ENCODE data around the gene CDK6. TPM values are rescaled to one million over a fixed set of nuclear protein-coding genes. Genes with fewer than 3 reads are reported as not detected.

Gene CDK6
- total RNA-seq, 4 donors from 2014 or later: 11.2 to 18.5 (median 13.2) TPM

GRCh38 chr7:92560602-92561001 is 275.8 kb downstream of the CDK6 start:
- intact Hi-C loops (cut with DNase I): no loop called here
- Histone ChIP-seq H3K9me3 (no peaks in the 10 kb centered on the region), H3K36me3 (peaks cover under 1 to 16% of the 10 kb centered on the region in 2 donors), H3K27me3 (no peaks in the 10 kb centered on the region), H3K4me3 (replicated peaks in 1 of 3) (no peak overlapping the region), H3K27ac (no peak overlapping the region), H3K4me1 (no peaks in the 10 kb centered on the region)
- TF ChIP-seq CTCF (IDR thresholded peaks at IDR 0.05): no peak
- no peak for TF ChIP-seq POLR2A (IDR thresholded peaks at IDR 0.05)
- DNase-seq: no peak

- Histone ChIP-seq H3K4me3 (replicated peaks in 1 of 3) (no peak overlapping the region), H3K27me3 (no peaks in the 10 kb centered on the region), H3K4me1 (no peaks in the 10 kb centered on the region), H3K27ac (no peak overlapping the region), H3K36me3 (peaks cover 0 to 10% of the 10 kb centered on the region in 2 donors), H3K9me3 (no peaks in the 10 kb centered on the region)
- TF ChIP-seq POLR2A (IDR thresholded peaks at IDR 0.05): no peak
- TF ChIP-seq CTCF (IDR thresholded peaks at IDR 0.05): no peak
- no peak for DNase-seq
- WGBS, 2 donors: 92% methylated on average over 7 of the region's 7 CpGs
- intact Hi-C loops (cut with DNase I): no loop called here
These were observed 278.5 kb downstream of the CDK6 start for GRCh38 chr7:92557808-92558362.

DNA sequence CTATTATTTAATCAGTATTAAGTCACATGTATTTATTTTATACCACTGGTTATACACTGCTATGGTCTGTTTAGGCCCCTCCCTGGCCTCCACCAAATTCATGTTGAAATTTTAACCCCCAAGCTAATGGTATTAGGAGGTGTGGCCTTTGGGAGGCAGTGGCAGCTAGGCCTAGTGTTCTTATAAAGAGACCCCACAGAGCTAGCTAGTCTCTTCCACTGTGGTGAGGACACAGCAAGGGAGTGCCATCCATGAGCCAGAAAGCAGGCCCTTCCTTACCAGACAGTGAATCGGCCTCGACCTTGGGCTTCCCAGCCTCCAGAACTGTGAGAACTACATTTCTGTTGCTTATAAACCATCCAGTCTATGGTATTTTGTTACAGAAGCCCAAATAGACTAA is 279.1 kb downstream of the CDK6 start:
- Histone ChIP-seq H3K27me3 (no peaks in the 10 kb centered on the region), H3K27ac (no peak overlapping the region), H3K36me3 (peaks cover 0 to 10% of the 10 kb centered on the region in 2 donors), H3K4me1 (no peaks in the 10 kb centered on the region), H3K4me3 (replicated peaks in 1 of 3) (no peak overlapping the region), H3K9me3 (no peaks in the 10 kb centered on the region)
- DNase-seq: no peak
- TF ChIP-seq CTCF (IDR thresholded peaks at IDR 0.05) (no peak), POLR2A (IDR thresholded peaks at IDR 0.05) (no peak)
- WGBS, 2 donors: 96% methylated on average over 2 of the region's 2 CpGs
- intact Hi-C loops (cut with DNase I): no loop called here

Small RNA genes within 50 kb of the gene (small RNA-seq; reads per million reads assigned to genes)
- gene RNU6-10P: not detected

Other genes starting within 250 kb of the CDK6 start
- 10 to 100 TPM; 28.5 to 33.4 (median 30.4) TPM for gene FAM133B, start 246.2 kb downstream of the CDK6 start, total RNA-seq

Measured in thyroid gland (tissue), 4 donors.